PC-9 (cell line): ENCODE measurements around the gene TBC1D16.

ENCODE experiments used
- EZH2 ChIP-seq: fragments of 200-600 bp; sonication (generic); IDR thresholded peaks from 2 replicates; pipeline ENCODE4 v1.8.0; 2017; ENCODE audit warnings: antibody characterized with exemption, low read depth
- TF ChIP-seq, protein P1 (sequence below): fragments of 200-600 bp; sonication (generic); conservative IDR thresholded peaks from 2 replicates; pipeline ENCODE4 v1.6.1; 2017; ENCODE audit warnings: mixed run types, antibody characterized with exemption, mild to moderate bottlenecking, moderate library complexity

DNA sequence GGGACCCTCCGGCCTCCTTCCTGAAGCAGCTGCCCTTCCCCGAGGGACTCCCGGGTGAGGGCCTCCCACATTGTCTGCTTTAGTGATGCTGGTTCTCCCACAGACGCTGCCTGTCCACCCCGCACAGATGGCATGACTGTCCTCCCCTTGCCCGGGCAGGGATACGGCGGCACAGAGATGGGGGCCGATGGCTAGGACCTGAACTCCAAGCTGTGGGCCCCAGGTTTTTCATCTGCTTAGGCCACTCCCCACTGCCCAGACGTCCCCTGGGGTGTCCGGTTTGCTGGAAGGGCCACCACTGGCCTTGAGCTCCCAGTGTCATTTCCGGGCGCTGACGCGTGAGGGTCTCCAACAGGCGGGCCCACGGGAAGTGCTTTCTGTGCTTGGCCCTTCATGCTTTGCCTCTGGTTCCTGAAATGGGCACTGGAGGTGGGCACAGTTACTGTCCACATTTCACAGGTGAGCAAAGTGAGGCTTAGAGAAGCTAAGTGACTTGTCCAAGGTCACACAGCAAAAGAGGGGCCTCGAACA is 109.0 kb downstream of the TBC1D16 start:
- TF ChIP-seq, protein P1, sequence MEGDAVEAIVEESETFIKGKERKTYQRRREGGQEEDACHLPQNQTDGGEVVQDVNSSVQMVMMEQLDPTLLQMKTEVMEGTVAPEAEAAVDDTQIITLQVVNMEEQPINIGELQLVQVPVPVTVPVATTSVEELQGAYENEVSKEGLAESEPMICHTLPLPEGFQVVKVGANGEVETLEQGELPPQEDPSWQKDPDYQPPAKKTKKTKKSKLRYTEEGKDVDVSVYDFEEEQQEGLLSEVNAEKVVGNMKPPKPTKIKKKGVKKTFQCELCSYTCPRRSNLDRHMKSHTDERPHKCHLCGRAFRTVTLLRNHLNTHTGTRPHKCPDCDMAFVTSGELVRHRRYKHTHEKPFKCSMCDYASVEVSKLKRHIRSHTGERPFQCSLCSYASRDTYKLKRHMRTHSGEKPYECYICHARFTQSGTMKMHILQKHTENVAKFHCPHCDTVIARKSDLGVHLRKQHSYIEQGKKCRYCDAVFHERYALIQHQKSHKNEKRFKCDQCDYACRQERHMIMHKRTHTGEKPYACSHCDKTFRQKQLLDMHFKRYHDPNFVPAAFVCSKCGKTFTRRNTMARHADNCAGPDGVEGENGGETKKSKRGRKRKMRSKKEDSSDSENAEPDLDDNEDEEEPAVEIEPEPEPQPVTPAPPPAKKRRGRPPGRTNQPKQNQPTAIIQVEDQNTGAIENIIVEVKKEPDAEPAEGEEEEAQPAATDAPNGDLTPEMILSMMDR = no peak
- TF ChIP-seq EZH2 = no peak
